Measurements from ENCODE around the gene FAM184B. TPM values are rescaled to one million over a fixed set of nuclear protein-coding genes. Genes with fewer than 3 reads are reported as not detected.

FAM184B gene
- total RNA-seq, 1 experiment from 2014 or later = 0.09 TPM

DNA sequence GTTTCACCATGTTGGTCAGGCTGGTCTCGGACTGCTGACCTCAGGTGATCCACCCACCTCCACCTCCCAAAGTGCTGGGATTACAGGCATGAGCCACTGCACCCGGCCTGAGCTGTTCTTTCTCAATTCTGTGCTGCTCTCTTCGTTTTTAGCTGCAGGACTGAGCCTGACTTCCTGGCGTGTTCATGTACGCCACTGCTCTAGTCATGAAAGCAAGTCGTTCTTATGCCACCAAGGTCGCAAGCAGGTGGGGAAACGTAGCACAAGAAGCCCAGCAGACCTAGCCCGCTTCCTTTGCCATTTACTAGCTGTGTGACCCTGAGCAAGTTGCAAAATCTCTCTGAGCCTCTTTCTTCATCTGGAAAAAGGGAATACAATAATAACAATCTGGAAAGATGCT, 123.6 kb downstream of the FAM184B start:
- TF ChIP-seq, protein P1, sequence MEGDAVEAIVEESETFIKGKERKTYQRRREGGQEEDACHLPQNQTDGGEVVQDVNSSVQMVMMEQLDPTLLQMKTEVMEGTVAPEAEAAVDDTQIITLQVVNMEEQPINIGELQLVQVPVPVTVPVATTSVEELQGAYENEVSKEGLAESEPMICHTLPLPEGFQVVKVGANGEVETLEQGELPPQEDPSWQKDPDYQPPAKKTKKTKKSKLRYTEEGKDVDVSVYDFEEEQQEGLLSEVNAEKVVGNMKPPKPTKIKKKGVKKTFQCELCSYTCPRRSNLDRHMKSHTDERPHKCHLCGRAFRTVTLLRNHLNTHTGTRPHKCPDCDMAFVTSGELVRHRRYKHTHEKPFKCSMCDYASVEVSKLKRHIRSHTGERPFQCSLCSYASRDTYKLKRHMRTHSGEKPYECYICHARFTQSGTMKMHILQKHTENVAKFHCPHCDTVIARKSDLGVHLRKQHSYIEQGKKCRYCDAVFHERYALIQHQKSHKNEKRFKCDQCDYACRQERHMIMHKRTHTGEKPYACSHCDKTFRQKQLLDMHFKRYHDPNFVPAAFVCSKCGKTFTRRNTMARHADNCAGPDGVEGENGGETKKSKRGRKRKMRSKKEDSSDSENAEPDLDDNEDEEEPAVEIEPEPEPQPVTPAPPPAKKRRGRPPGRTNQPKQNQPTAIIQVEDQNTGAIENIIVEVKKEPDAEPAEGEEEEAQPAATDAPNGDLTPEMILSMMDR (conservative IDR thresholded peaks at IDR 0.05) = no peak
- Histone ChIP-seq H3K9ac (ENCODE audit: extremely low read depth, insufficient read length, low read length) (no peak overlapping the region), H2AFZ (ENCODE audit: low read length) (no peak overlapping the region), H3K4me2 (ENCODE audit: insufficient read depth, insufficient read length, low read length) (no peak overlapping the region), H3T11ph (ENCODE audit: low read length) (no peak overlapping the region), H3K14ac (ENCODE audit: insufficient read depth, low read length) (no peak overlapping the region), H3K9me3 (ENCODE audit: control insufficient read depth, low read depth, low read length) (no peaks in the 10 kb centered on the region), H3K27ac (ENCODE audit: insufficient read length, low read depth, low read length) (no peak overlapping the region), H4K8ac (replicated peaks; ENCODE audit: insufficient read length, low read depth, low read length) (no peak overlapping the region), H3K79me2 (ENCODE audit: insufficient read depth, low read length) (no peaks in the 10 kb centered on the region), H3K18ac (ENCODE audit: insufficient read length, low read depth, low read length) (no peak overlapping the region), H2BK15ac (ENCODE audit: low read depth, low read length) (no peak overlapping the region), H2BK12ac (ENCODE audit: insufficient read length, low read depth, low read length) (no peak overlapping the region), H3K56ac (ENCODE audit: insufficient read length, low read depth, low read length) (no peak overlapping the region), H4K20me1 (ENCODE audit: control insufficient read depth, insufficient read depth, insufficient read length) (no peaks in the 10 kb centered on the region), H3K79me1 (ENCODE audit: insufficient read depth, low read depth, low read length, poor library complexity, severe bottlenecking) (no peaks in the 10 kb centered on the region), H2BK5ac (ENCODE audit: insufficient read length, low read length) (no peak overlapping the region), H2BK120ac (ENCODE audit: low read depth, low read length, poor library complexity, severe bottlenecking) (no peak overlapping the region), H4K5ac (ENCODE audit: insufficient read length, low read depth, low read length) (no peak overlapping the region), H3K4me1 (ENCODE audit: insufficient read depth, low read length) (no peaks in the 10 kb centered on the region), H4K91ac (ENCODE audit: insufficient read length, low read depth, low read length) (no peak overlapping the region), H3K27me3 (ENCODE audit: insufficient read depth, low read length) (no peaks in the 10 kb centered on the region; the same call in 1 of the 2 replicates), H3K23me2 (ENCODE audit: insufficient read length, low read depth, low read length, poor library complexity, severe bottlenecking) (no peaks in the 10 kb centered on the region), H2BK20ac (ENCODE audit: low read depth, low read length, poor library complexity, severe bottlenecking) (no peak overlapping the region), H2AK5ac (ENCODE audit: insufficient read length, low read length) (no peak overlapping the region), H3K4ac (ENCODE audit: low read depth, low read length) (no peak overlapping the region), H3K23ac (ENCODE audit: insufficient read length, low read depth, low read length) (no peak overlapping the region)
- no peaks in the 10 kb centered on the region for H3K36me3 Mint-ChIP-seq (ENCODE audit: insufficient read depth in 1 of 3, low read depth in 3 of 3)
- no CpG with 5 or more reads among the region's 9 CpGs for WGBS (ENCODE audit: extremely low coverage, insufficient read length, low lambda C conversion rate)
- no peaks in the 10 kb centered on the region for H3K4me1 Mint-ChIP-seq
- no peak overlapping the region for H3K4me3 Mint-ChIP-seq
- peaks cover 1% of the 10 kb centered on the region for H3K27me3 Mint-ChIP-seq (ENCODE audit: low read depth)
- no peaks in the 10 kb centered on the region; a peak in 2 of 5 replicates for H3K9me3 Mint-ChIP-seq
- no peak for DNase-seq
- H3K27ac Mint-ChIP-seq = peak overlapping the region in 1 of 3 experiments; percentile 46; a peak in 1 of 7 replicates
